Neural cell (in vitro differentiated cells): ENCODE measurements around the gene MCC. TPM values are rescaled to one million over a fixed set of nuclear protein-coding genes. Genes with fewer than 3 reads are reported as not detected.

Experiments
- H2AFZ ChIP-seq: fragments of 200-600, 300-800 bp; sonication (generic), shearing (Covaris generic); 2 replicates; pipeline ENCODE4 v1.6.0; 2014; ENCODE audit warnings: low read depth, mild to moderate bottlenecking, antibody characterized with exemption, low read length, moderate library complexity
- H3F3A ChIP-seq: fragments of 200-600 bp; shearing (Covaris generic); 2 replicates; pipeline ENCODE4 v1.6.1; 2016; ENCODE audit warnings: mild to moderate bottlenecking, moderate library complexity, mixed read lengths, antibody characterized with exemption, low read length; ENCODE audit not compliant: insufficient read depth, poor library complexity, severe bottlenecking
- H3K27ac ChIP-seq: fragments of 200-600, 300-800 bp; sonication (generic), shearing (Covaris generic); 2 replicates; pipeline ENCODE4 v1.5.1; 2014; ENCODE audit warnings: mild to moderate bottlenecking, low read length, moderate library complexity
- H3K27me3 ChIP-seq: fragments of 300-800, 200-600 bp; sonication (generic), shearing (Covaris generic); 2 replicates; pipeline ENCODE4 v1.6.0; 2014; ENCODE audit warnings: mild to moderate bottlenecking, low read depth, low read length, moderate library complexity; ENCODE audit not compliant: insufficient read depth
- H3K36me3 ChIP-seq: fragments of 300-800, 200-600 bp; sonication (generic), shearing (Covaris generic); 2 replicates; pipeline ENCODE4 v1.5.1; 2014; ENCODE audit warnings: mild to moderate bottlenecking, antibody characterized with exemption, low read length, moderate library complexity; ENCODE audit not compliant: insufficient read depth
- H3K4me2 ChIP-seq: fragments of 300-800, 200-600 bp; sonication (generic), shearing (Covaris generic); 2 replicates; pipeline ENCODE4 v1.6.0; 2014; ENCODE audit warnings: mild to moderate bottlenecking, low read length
- H3K4me3 ChIP-seq: fragments of 300-800, 200-600 bp; sonication (generic), shearing (Covaris generic); 2 replicates; pipeline ENCODE4 v1.5.1; 2014; ENCODE audit warnings: mild to moderate bottlenecking, low read length, moderate library complexity
- H3K79me2 ChIP-seq: fragments of 200-600 bp; shearing (Covaris generic); replicated peaks from 2 replicates; pipeline ENCODE4 v1.6.0; 2014; ENCODE audit warnings: mild to moderate bottlenecking, low read length, moderate library complexity; ENCODE audit not compliant: insufficient read depth
- H3K9ac ChIP-seq: fragments of 300-800, 200-600 bp; sonication (generic), shearing (Covaris generic); 2 replicates; pipeline ENCODE4 v1.6.1; 2016; ENCODE audit warnings: mild to moderate bottlenecking, low read length, mixed read lengths
- H3K9me2 ChIP-seq: fragments of 200-600 bp; shearing (Covaris generic); 2 replicates; pipeline ENCODE4 v1.6.1; 2016; ENCODE audit warnings: mild to moderate bottlenecking, low read length, mixed read lengths; ENCODE audit not compliant: insufficient read depth
- H3K9me3 ChIP-seq: fragments of 200-600, 300-800 bp; sonication (generic), shearing (Covaris generic); 2 replicates; pipeline ENCODE4 v1.6.1; 2016; ENCODE audit warnings: mild to moderate bottlenecking, mixed run types, low read length, moderate library complexity, mixed read lengths
- H4K20me1 ChIP-seq: fragments of 200-600 bp; shearing (Covaris generic); 2 replicates; pipeline ENCODE4 v1.6.1; 2016; ENCODE audit warnings: mild to moderate bottlenecking, mixed run types; ENCODE audit not compliant: insufficient read depth
- EP300 ChIP-seq: fragments of 450-650 bp; conservative IDR thresholded peaks from 2 replicates; pipeline ENCODE4 v1.6.1; 2014; ENCODE audit warnings: antibody characterized with exemption, mild to moderate bottlenecking, moderate library complexity; ENCODE audit not compliant: poor library complexity, severe bottlenecking
- EZH2 ChIP-seq: fragments of 200-600, 300-800 bp; shearing (Covaris generic), sonication (generic); IDR thresholded peaks from 2 replicates; pipeline ENCODE4 v1.6.1; 2014; ENCODE audit warnings: antibody characterized with exemption, low read length, borderline replicate concordance, mild to moderate bottlenecking; ENCODE audit not compliant: insufficient read depth, poor library complexity, severe bottlenecking
- MXI1 ChIP-seq: fragments of 450-650 bp; conservative IDR thresholded peaks from 2 replicates; pipeline ENCODE4 v1.6.1; 2014; ENCODE audit warnings: antibody characterized with exemption, mild to moderate bottlenecking; ENCODE audit not compliant: poor library complexity, severe bottlenecking
- POLR2AphosphoS5 ChIP-seq: IDR thresholded peaks from 2 replicates; pipeline ENCODE4 v1.6.1; 2012
- RAD21 ChIP-seq: fragments of 450-650 bp; conservative IDR thresholded peaks from 2 replicates; pipeline ENCODE4 v1.6.1; 2014; ENCODE audit warnings: antibody characterized with exemption, mild to moderate bottlenecking, moderate library complexity
- SMC3 ChIP-seq: fragments of 450-650 bp; conservative IDR thresholded peaks from 2 replicates; pipeline ENCODE4 v1.6.1; 2014; ENCODE audit warnings: antibody characterized with exemption, mild to moderate bottlenecking, moderate library complexity; ENCODE audit not compliant: poor library complexity
- TAF1 ChIP-seq: IDR thresholded peaks from 2 replicates; pipeline ENCODE4 v1.6.1; 2012; ENCODE audit warnings: low read depth
- polyA plus RNA-seq: library from polyadenylated mRNA; depleted of rRNA; stranded (reverse); fragments of >200 nt; gene quantifications from 2 replicates; pipeline ENCODE4 v1.2.3, GENCODE V29; 2014
- TF ChIP-seq, protein P1 (sequence below): fragments of 450-650 bp; IDR thresholded peaks from 2 replicates; pipeline ENCODE4 v1.5.1; 2014; ENCODE audit warnings: antibody characterized with exemption, mild to moderate bottlenecking, moderate library complexity; ENCODE audit not compliant: poor library complexity, severe bottlenecking
- TF ChIP-seq, protein P2 (sequence below): IDR thresholded peaks from 2 replicates; pipeline ENCODE4 v1.6.1; 2012; ENCODE audit warnings: borderline replicate concordance

Gene MCC
- polyA plus RNA-seq, 1 donor from 2014 or later, result 2.2 TPM

DNA sequence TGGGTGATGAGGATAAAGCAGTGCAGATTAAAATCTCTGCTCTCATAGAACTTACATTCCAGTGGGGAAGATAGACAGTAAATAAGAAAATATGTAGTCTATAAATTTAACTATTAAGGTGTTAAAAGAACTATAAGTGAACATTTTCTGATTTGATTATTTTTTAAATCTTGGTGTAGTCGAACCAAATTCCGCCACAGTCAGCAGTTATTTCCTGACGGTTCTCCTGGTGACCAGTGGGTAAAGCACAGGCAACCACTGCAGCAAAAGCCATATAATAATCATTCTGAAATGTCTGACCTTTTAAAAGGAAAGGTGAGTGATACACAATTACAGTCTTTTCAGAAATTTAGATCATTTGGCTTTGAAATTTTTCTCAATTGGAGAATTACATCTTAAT lies 484.5 kb downstream of the MCC start:
- no peaks in the 10 kb centered on the region for H3K9me3 ChIP-seq
- no peak overlapping the region for H3K9ac ChIP-seq
- peaks cover 5% of the 10 kb centered on the region for H3K79me2 ChIP-seq
- no peak overlapping the region for H3K27ac ChIP-seq
- H3K4me3 ChIP-seq, result no peak overlapping the region
- TF ChIP-seq RAD21 (no peak), SMC3 (no peak), TAF1 (no peak), EP300 (no peak), EZH2 (no peak), POLR2AphosphoS5 (no peak), MXI1 (no peak)
- TF ChIP-seq, protein P1, sequence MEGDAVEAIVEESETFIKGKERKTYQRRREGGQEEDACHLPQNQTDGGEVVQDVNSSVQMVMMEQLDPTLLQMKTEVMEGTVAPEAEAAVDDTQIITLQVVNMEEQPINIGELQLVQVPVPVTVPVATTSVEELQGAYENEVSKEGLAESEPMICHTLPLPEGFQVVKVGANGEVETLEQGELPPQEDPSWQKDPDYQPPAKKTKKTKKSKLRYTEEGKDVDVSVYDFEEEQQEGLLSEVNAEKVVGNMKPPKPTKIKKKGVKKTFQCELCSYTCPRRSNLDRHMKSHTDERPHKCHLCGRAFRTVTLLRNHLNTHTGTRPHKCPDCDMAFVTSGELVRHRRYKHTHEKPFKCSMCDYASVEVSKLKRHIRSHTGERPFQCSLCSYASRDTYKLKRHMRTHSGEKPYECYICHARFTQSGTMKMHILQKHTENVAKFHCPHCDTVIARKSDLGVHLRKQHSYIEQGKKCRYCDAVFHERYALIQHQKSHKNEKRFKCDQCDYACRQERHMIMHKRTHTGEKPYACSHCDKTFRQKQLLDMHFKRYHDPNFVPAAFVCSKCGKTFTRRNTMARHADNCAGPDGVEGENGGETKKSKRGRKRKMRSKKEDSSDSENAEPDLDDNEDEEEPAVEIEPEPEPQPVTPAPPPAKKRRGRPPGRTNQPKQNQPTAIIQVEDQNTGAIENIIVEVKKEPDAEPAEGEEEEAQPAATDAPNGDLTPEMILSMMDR, result no peak
- TF ChIP-seq, protein P2, sequence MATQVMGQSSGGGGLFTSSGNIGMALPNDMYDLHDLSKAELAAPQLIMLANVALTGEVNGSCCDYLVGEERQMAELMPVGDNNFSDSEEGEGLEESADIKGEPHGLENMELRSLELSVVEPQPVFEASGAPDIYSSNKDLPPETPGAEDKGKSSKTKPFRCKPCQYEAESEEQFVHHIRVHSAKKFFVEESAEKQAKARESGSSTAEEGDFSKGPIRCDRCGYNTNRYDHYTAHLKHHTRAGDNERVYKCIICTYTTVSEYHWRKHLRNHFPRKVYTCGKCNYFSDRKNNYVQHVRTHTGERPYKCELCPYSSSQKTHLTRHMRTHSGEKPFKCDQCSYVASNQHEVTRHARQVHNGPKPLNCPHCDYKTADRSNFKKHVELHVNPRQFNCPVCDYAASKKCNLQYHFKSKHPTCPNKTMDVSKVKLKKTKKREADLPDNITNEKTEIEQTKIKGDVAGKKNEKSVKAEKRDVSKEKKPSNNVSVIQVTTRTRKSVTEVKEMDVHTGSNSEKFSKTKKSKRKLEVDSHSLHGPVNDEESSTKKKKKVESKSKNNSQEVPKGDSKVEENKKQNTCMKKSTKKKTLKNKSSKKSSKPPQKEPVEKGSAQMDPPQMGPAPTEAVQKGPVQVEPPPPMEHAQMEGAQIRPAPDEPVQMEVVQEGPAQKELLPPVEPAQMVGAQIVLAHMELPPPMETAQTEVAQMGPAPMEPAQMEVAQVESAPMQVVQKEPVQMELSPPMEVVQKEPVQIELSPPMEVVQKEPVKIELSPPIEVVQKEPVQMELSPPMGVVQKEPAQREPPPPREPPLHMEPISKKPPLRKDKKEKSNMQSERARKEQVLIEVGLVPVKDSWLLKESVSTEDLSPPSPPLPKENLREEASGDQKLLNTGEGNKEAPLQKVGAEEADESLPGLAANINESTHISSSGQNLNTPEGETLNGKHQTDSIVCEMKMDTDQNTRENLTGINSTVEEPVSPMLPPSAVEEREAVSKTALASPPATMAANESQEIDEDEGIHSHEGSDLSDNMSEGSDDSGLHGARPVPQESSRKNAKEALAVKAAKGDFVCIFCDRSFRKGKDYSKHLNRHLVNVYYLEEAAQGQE, result no peak
- H3F3A ChIP-seq, result no peaks in the 10 kb centered on the region
- H3K4me2 ChIP-seq, result no peak overlapping the region
- H3K36me3 ChIP-seq, result peaks cover 13% of the 10 kb centered on the region
- no peak overlapping the region for H2AFZ ChIP-seq
- no peaks in the 10 kb centered on the region for H3K27me3 ChIP-seq
- H3K9me2 ChIP-seq, result no peaks in the 10 kb centered on the region
- H4K20me1 ChIP-seq, result no peaks in the 10 kb centered on the region

DNA sequence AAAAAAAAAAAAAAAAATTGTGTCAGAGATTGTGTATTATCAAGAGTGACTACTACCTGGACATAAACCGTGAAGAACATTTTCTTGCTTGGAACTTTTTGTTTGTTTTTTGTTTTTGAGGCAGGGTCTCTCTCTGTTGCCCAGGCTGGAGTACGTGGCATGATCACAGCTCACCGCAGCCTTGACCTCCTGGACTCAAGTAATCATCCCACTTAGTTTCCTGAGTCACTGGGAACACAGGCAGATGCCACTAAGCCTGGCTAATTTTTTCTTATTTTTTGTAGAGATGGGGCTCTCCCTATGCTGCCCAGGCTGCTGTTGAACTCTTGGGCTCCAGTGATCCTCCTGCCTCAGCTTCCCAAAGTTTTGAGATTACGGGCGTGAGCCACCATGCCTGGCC lies 485.8 kb downstream of the MCC start:
- peaks cover 10% of the 10 kb centered on the region for H3K79me2 ChIP-seq
- no peaks in the 10 kb centered on the region for H3K27me3 ChIP-seq
- H3K9me3 ChIP-seq, result no peaks in the 10 kb centered on the region
- TF ChIP-seq SMC3 (no peak), EP300 (no peak), POLR2AphosphoS5 (no peak), MXI1 (no peak), RAD21 (no peak), TAF1 (no peak), EZH2 (no peak)
- TF ChIP-seq, protein P1, result no peak
- TF ChIP-seq, protein P2, result no peak
- H3K4me2 ChIP-seq, result no peak overlapping the region
- no peak overlapping the region for H3K4me3 ChIP-seq
- H3K36me3 ChIP-seq, result peaks cover 13% of the 10 kb centered on the region
- no peak overlapping the region for H3K9ac ChIP-seq
- H3K27ac ChIP-seq, result no peak overlapping the region
- H4K20me1 ChIP-seq, result no peaks in the 10 kb centered on the region
- no peaks in the 10 kb centered on the region for H3K9me2 ChIP-seq
- H3F3A ChIP-seq, result no peaks in the 10 kb centered on the region
- no peak overlapping the region for H2AFZ ChIP-seq
